ENCODE results near the gene PIEZO2.

The PIEZO2 gene

GRCh38 chr18:10908760-10909159 lies 240.6 kb downstream of the PIEZO2 start:
- TF ChIP-seq CTCF (IDR thresholded peaks at IDR 0.05; ENCODE audit: extremely low read depth, insufficient read depth, missing control alignments): no peak
- DNase-seq (ENCODE audit: low spot score): no peak
- in situ Hi-C loops (cut with MboI; ENCODE audit: low pct_unique_long_range_greater_than_20kb, low sequenced_read_pairs, unreplicated experiment): no loop called here

GRCh38 chr18:10907749-10908148 lies 241.6 kb downstream of the PIEZO2 start:
- in situ Hi-C loops (cut with MboI; ENCODE audit: low pct_unique_long_range_greater_than_20kb, low sequenced_read_pairs, unreplicated experiment): no loop called here
- no peak for DNase-seq (ENCODE audit: low spot score)
- no peak for TF ChIP-seq CTCF (IDR thresholded peaks at IDR 0.05; ENCODE audit: extremely low read depth, insufficient read depth, missing control alignments)

- DNase-seq (ENCODE audit: low spot score): no peak
- TF ChIP-seq CTCF (IDR thresholded peaks at IDR 0.05; ENCODE audit: extremely low read depth, insufficient read depth, missing control alignments): no peak
- in situ Hi-C loops (cut with MboI; ENCODE audit: low pct_unique_long_range_greater_than_20kb, low sequenced_read_pairs, unreplicated experiment): no loop called here
Observed at GRCh38 chr18:10901329-10901728, 248.0 kb downstream of the PIEZO2 start.

GRCh38 chr18:10900435-10900834 lies 248.9 kb downstream of the PIEZO2 start:
- in situ Hi-C loops (cut with MboI; ENCODE audit: low pct_unique_long_range_greater_than_20kb, low sequenced_read_pairs, unreplicated experiment): no loop called here
- DNase-seq (ENCODE audit: low spot score): no peak
- TF ChIP-seq CTCF (IDR thresholded peaks at IDR 0.05; ENCODE audit: extremely low read depth, insufficient read depth, missing control alignments): no peak

GRCh38 chr18:10899481-10899880 lies 249.9 kb downstream of the PIEZO2 start:
- no peak for TF ChIP-seq CTCF (IDR thresholded peaks at IDR 0.05; ENCODE audit: extremely low read depth, insufficient read depth, missing control alignments)
- in situ Hi-C loops (cut with MboI; ENCODE audit: low pct_unique_long_range_greater_than_20kb, low sequenced_read_pairs, unreplicated experiment): no loop called here
- DNase-seq (ENCODE audit: low spot score): no peak

GRCh38 chr18:10898417-10898974 lies 250.9 kb downstream of the PIEZO2 start:
- no peak for DNase-seq (ENCODE audit: low spot score)
- no peak for TF ChIP-seq CTCF (IDR thresholded peaks at IDR 0.05; ENCODE audit: extremely low read depth, insufficient read depth, missing control alignments)
- in situ Hi-C loops (cut with MboI; ENCODE audit: low pct_unique_long_range_greater_than_20kb, low sequenced_read_pairs, unreplicated experiment): no loop called here

GRCh38 chr18:10896851-10897250 lies 252.5 kb downstream of the PIEZO2 start:
- DNase-seq (ENCODE audit: low spot score): no peak
- in situ Hi-C loops (cut with MboI; ENCODE audit: low pct_unique_long_range_greater_than_20kb, low sequenced_read_pairs, unreplicated experiment): no loop called here
- TF ChIP-seq CTCF (IDR thresholded peaks at IDR 0.05; ENCODE audit: extremely low read depth, insufficient read depth, missing control alignments): no peak

Measured in GM13977 (cell line).